Hindlimb muscle (tissue), 1 donor: ENCODE measurements around the gene LHX1. TPM values are rescaled to one million over a fixed set of nuclear protein-coding genes. Genes with fewer than 3 reads are reported as not detected.

ENCODE experiments used
- DNase-seq: peaks from one replicate; pipeline ENCODE4 v3.0.0-alpha.2; 2013
- polyA plus RNA-seq: library from polyadenylated mRNA; unstranded; fragments of 120-200 nt; gene quantifications from one replicate; pipeline ENCODE4 v1.2.1, GENCODE V29; 2013; ENCODE audit not compliant: insufficient read length

The LHX1 gene
- polyA plus RNA-seq, 1 donor = not detected

GRCh38 chr17:36972186-36972700 is 35.0 kb downstream of the LHX1 start:
- no peak for DNase-seq

GRCh38 chr17:36972905-36973304 is 35.6 kb downstream of the LHX1 start:
- no peak for DNase-seq

GRCh38 chr17:36975922-36976515 is 38.7 kb downstream of the LHX1 start:
- DNase-seq = no peak

GRCh38 chr17:36977066-36977465 is 39.8 kb downstream of the LHX1 start:
- DNase-seq = no peak

- DNase-seq = no peak
Observed at GRCh38 chr17:36977568-36977967, 40.3 kb downstream of the LHX1 start.

- DNase-seq = no peak
Observed at GRCh38 chr17:36978810-36979564, 41.7 kb downstream of the LHX1 start.

- DNase-seq = no peak
Observed at GRCh38 chr17:36979565-36979941, 42.3 kb downstream of the LHX1 start.

GRCh38 chr17:36980280-36980761 is 43.0 kb downstream of the LHX1 start:
- DNase-seq = no peak

GRCh38 chr17:36983618-36984017 is 46.3 kb downstream of the LHX1 start:
- no peak for DNase-seq

GRCh38 chr17:36989173-36989572 is 51.9 kb downstream of the LHX1 start:
- no peak for DNase-seq

- no peak for DNase-seq
Observed at GRCh38 chr17:36992701-36993100, 55.4 kb downstream of the LHX1 start.

GRCh38 chr17:36993227-36993626 is 56.0 kb downstream of the LHX1 start:
- DNase-seq = no peak

Other genes with a start within 250 kb of the LHX1 start
- 23.6 TPM for gene AATF, start 11.5 kb downstream of the LHX1 start, polyA plus RNA-seq